Stomach (tissue), 9 donors: ENCODE data around the gene C2CD3. TPM values are rescaled to one million over a fixed set of nuclear protein-coding genes. Genes with fewer than 3 reads are reported as not detected.

ENCODE experiments used
- DNase-seq, 2 donors: peaks; one replicate each; pipeline versions ENCODE4 v3.0.0 to v3.0.0-alpha.2; 2013 to 2019
- H3K27ac ChIP-seq, 5 donors: fragments of 200-600 bp in 4 of 5; sonication (generic) in 4 of 5; one replicate each; pipeline ENCODE4 v1.5.1; 2013 to 2019; ENCODE audit warnings: mild to moderate bottlenecking in 1 of 5, moderate library complexity in 1 of 5
- H3K27me3 ChIP-seq, 3 donors: fragments of 200-600 bp; sonication (generic); one replicate each; pipeline ENCODE4 v1.5.1; 2017 to 2019; ENCODE audit warnings: mixed run types in 1 of 3
- H3K36me3 ChIP-seq, 4 donors: fragments of 200-600 bp; sonication (generic); 1 replicate in 3 of 4; 2 replicates in 1 of 4; pipeline ENCODE4 v1.5.1; 2016 to 2019
- H3K4me1 ChIP-seq, 4 donors: fragments of 200-600 bp; sonication (generic); one replicate each; pipeline ENCODE4 v1.5.1; 2016 to 2019
- H3K4me3 ChIP-seq, 4 donors: fragments of 200-600 bp; sonication (generic) in 3 of 4; one replicate each; pipeline ENCODE4 v1.5.1; 2016 to 2019; ENCODE audit warnings: mild to moderate bottlenecking in 1 of 4
- H3K9me3 ChIP-seq, 4 donors: fragments of 200-600 bp; sonication (generic); one replicate each; pipeline ENCODE4 v1.5.1; 2016 to 2019
- EP300 ChIP-seq: sonication (generic); formaldehyde crosslinking; IDR thresholded peaks from one replicate; pipeline ENCODE4 v1.6.1; 2017; ENCODE audit warnings: antibody characterized with exemption
- POLR2A ChIP-seq, 4 donors: fragments of 450-650 bp; IDR thresholded peaks; one replicate each; pipeline ENCODE4 v1.6.1; 2016; ENCODE audit warnings: antibody characterized with exemption in 4 of 4, control low read depth in 2 of 4, mild to moderate bottlenecking in 1 of 4, moderate library complexity in 1 of 4
- POLR2AphosphoS5 ChIP-seq, 3 donors: sonication (generic); formaldehyde crosslinking; IDR thresholded peaks; one replicate each; pipeline ENCODE4 v1.6.1; 2016; ENCODE audit warnings: antibody characterized with exemption in 3 of 3
- WGBS, 5 donors: extraction: QIAGEN DNeasy Blood & Tissue Kit in 3 of 5; methylation state at CpG; one replicate each; pipeline versions ENCODE4 v1.1.5 to v1.1.7; 2013 to 2018; 5-methylcytosine and 5-hydroxymethylcytosine counted together
- intact Hi-C: fragments of 100-400 bp; cut with DNase I; formaldehyde crosslinking; loops from one replicate; pipeline ENCODE4 v1.15.1; 2023; ENCODE audit warnings: low total_unique reads
- polyA plus RNA-seq, 3 donors: library from polyadenylated mRNA; stranded (reverse); fragments of 200-250 nt; gene quantifications; one replicate each; pipeline ENCODE4 v1.2.3, GENCODE V29; 2013
- total RNA-seq, 5 donors: library from RNA; depleted of rRNA; stranded (reverse); fragments of >200 nt; gene quantifications; one replicate each; pipeline versions ENCODE4 v1.1.0 to v1.2.3, GENCODE V29; 2014 to 2016
- TF ChIP-seq, protein P1 (sequence below), 7 experiments: fragments of 450-650 bp in 4 of 7; fragments of 200-600 bp in 3 of 7; sonication (generic) in 3 of 7; IDR thresholded peaks; one replicate each; pipeline ENCODE4 v1.5.1; 2016 to 2019; ENCODE audit warnings: antibody characterized with exemption in 7 of 7, control low read depth in 2 of 7, mild to moderate bottlenecking in 1 of 7
- donor health status: healthy with polysubstance abuse.
- donor health status: Bipolar disorder and iron deficiency.
- donor health status: healthy.

C2CD3 gene
- total and polyA plus RNA-seq, 8 donors, result 5.6 to 176 (median 38.6) TPM

- Histone ChIP-seq H3K27me3 (no peaks in the 10 kb centered on the region), H3K36me3 (peaks cover 14 to 80% (median 68%) of the 10 kb centered on the region in 4 donors), H3K9me3 (no peaks in the 10 kb centered on the region), H3K27ac (no peak overlapping the region), H3K4me3 (no peak overlapping the region), H3K4me1 (peaks cover 0 to 8% (median 0%) of the 10 kb centered on the region in 4 donors)
- DNase-seq, result no peak
- 82 to 94% (median 89%) methylated on average over 9 of the region's 9 CpGs for WGBS, 5 donors
- TF ChIP-seq, protein P1, sequence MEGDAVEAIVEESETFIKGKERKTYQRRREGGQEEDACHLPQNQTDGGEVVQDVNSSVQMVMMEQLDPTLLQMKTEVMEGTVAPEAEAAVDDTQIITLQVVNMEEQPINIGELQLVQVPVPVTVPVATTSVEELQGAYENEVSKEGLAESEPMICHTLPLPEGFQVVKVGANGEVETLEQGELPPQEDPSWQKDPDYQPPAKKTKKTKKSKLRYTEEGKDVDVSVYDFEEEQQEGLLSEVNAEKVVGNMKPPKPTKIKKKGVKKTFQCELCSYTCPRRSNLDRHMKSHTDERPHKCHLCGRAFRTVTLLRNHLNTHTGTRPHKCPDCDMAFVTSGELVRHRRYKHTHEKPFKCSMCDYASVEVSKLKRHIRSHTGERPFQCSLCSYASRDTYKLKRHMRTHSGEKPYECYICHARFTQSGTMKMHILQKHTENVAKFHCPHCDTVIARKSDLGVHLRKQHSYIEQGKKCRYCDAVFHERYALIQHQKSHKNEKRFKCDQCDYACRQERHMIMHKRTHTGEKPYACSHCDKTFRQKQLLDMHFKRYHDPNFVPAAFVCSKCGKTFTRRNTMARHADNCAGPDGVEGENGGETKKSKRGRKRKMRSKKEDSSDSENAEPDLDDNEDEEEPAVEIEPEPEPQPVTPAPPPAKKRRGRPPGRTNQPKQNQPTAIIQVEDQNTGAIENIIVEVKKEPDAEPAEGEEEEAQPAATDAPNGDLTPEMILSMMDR (IDR thresholded peaks at IDR 0.05), result no peak
- TF ChIP-seq EP300 (no peak), POLR2A (IDR thresholded peaks at IDR 0.05) (no peak), POLR2AphosphoS5 (IDR thresholded peaks at IDR 0.05) (no peak)
- intact Hi-C loops, result no loop called here
Observed at GRCh38 chr11:74030723-74031676, 139.8 kb downstream of the C2CD3 start.

- no peaks in the 10 kb centered on the region for H3K27me3 ChIP-seq
- intact Hi-C loops, result loop anchor here (10.0 kb wide), 1 partner anchor 51 kb away; no protein-coding TSS in a partner anchor
- peaks cover 0 to 40% (median 35%) of the 10 kb centered on the region in 4 donors for H3K36me3 ChIP-seq
- 85 to 92% (median 91%) methylated on average over 7 of the region's 7 CpGs for WGBS, 5 donors
- no peak for DNase-seq
- H3K9me3 ChIP-seq, result no peaks in the 10 kb centered on the region
- H3K27ac ChIP-seq, result no peak overlapping the region
- no peak overlapping the region for H3K4me3 ChIP-seq
- TF ChIP-seq POLR2AphosphoS5 (IDR thresholded peaks at IDR 0.05), result no peak
- TF ChIP-seq POLR2A (IDR thresholded peaks at IDR 0.05), result no peak
- no peak for TF ChIP-seq EP300
- TF ChIP-seq, protein P1 (IDR thresholded peaks at IDR 0.05), result no peak
- H3K4me1 ChIP-seq, result peaks cover 0 to 36% (median 6%) of the 10 kb centered on the region in 4 donors
Observed at GRCh38 chr11:74025467-74026166, 145.2 kb downstream of the C2CD3 start.

GRCh38 chr11:74024261-74025029, 146.4 kb downstream of the C2CD3 start:
- 57 to 84% (median 77%) methylated on average over 2 of the region's 2 CpGs for WGBS, 5 donors

More at GRCh38 chr11:74024261-74025029, 146.4 kb downstream of the C2CD3 start:
- Histone ChIP-seq H3K27me3 (no peaks in the 10 kb centered on the region), H3K27ac (peak overlapping the region in 2 of 5 donors; percentile 14 to 18), H3K9me3 (no peaks in the 10 kb centered on the region), H3K36me3 (peaks cover 0 to 38% (median 28%) of the 10 kb centered on the region in 4 donors), H3K4me1 (peaks cover 11 to 47% (median 16%) of the 10 kb centered on the region in 4 donors), H3K4me3 (no peak overlapping the region)
- TF ChIP-seq EP300 (no peak), POLR2AphosphoS5 (IDR thresholded peaks at IDR 0.05) (no peak), POLR2A (IDR thresholded peaks at IDR 0.05) (no peak)
- TF ChIP-seq, protein P1 (IDR thresholded peaks at IDR 0.05), result no peak
- DNase-seq, result peak; percentile 40 to 53
- intact Hi-C loops, result loop anchor here (10.0 kb wide), 1 partner anchor 50 kb away; no protein-coding TSS in a partner anchor
